ENCODE data around the gene PGM5.

PGM5 gene

GRCh38 chr9:68417762-68418161 lies 61.4 kb downstream of the PGM5 start:
- no peak overlapping the region for H3K4me3 ChIP-seq (ENCODE audit: low read length)
- no peak for DNase-seq (ENCODE audit: low read depth)
- no peak for TF ChIP-seq CTCF (conservative IDR thresholded peaks at IDR 0.05; ENCODE audit: low read length)

DNA sequence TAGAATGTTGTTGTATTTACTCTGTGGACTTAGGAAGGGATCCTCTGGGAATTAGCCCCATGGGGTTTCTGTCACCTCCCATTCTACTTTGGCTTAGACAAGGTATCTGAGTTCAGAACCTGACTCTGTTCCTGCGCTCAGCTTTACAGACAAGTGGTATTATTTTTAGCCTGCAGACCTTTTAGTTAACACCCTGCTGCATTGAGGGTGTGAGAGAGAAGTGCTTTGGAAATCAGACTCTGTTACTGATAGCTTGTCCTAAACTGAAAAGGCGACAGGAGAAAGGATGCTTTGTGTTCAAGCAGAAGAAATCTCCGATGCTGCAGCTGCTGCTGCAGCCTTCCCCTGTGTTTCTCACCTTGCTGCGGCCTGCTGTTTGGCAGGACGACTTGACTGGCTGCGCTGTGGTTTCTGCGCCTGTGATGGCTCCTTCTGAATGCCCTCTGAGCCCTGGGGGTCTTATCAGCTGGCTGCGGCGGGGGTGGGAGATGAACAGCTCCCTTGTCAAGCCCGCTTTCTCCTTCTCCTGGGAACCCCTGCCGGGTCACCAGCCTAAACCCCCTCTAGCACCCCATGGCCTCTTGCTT lies 61.9 kb downstream of the PGM5 start:
- no peak for DNase-seq (ENCODE audit: low read depth)
- no peak for TF ChIP-seq CTCF (conservative IDR thresholded peaks at IDR 0.05; ENCODE audit: low read length)
- H3K4me3 ChIP-seq (ENCODE audit: low read length), result no peak overlapping the region

DNA sequence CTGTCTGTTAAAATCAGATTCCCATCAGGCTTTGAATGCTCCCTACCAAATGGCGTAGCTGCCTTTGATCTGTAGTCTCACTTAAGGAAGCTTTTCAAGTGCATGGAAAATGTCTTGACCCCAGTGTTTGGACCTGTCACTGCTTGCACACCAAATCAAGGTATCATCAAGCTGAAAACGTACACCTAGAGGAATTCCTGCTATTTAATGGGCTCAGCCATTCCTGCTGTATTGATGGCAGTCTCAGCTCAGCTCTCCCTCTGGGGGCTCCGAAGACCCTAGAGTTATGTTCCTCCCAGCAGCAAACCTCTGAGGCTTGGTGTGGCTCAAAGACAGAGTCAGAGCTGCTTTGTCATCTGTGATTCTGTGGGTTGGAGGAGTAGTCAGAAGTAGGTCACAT lies 63.5 kb downstream of the PGM5 start:
- DNase-seq (ENCODE audit: low read depth), result no peak
- no peak overlapping the region for H3K4me3 ChIP-seq (ENCODE audit: low read length)
- no peak for TF ChIP-seq CTCF (conservative IDR thresholded peaks at IDR 0.05; ENCODE audit: low read length)

GRCh38 chr9:68426755-68427154 lies 70.3 kb downstream of the PGM5 start:
- H3K4me3 ChIP-seq (ENCODE audit: low read length), result no peak overlapping the region
- no peak for TF ChIP-seq CTCF (conservative IDR thresholded peaks at IDR 0.05; ENCODE audit: low read length)
- no peak for DNase-seq (ENCODE audit: low read depth)

GRCh38 chr9:68427216-68427977 lies 71.0 kb downstream of the PGM5 start:
- H3K4me3 ChIP-seq (ENCODE audit: low read length), result no peak overlapping the region
- no peak for DNase-seq (ENCODE audit: low read depth)

GRCh38 chr9:68428481-68428880 lies 72.1 kb downstream of the PGM5 start:
- H3K4me3 ChIP-seq (ENCODE audit: low read length), result no peak overlapping the region
- no peak for TF ChIP-seq CTCF (conservative IDR thresholded peaks at IDR 0.05; ENCODE audit: low read length)
- no peak for DNase-seq (ENCODE audit: low read depth)

More at GRCh38 chr9:68427216-68427977, 71.0 kb downstream of the PGM5 start:
- no peak for TF ChIP-seq CTCF (conservative IDR thresholded peaks at IDR 0.05; ENCODE audit: low read length)

GRCh38 chr9:68429631-68430030 lies 73.2 kb downstream of the PGM5 start:
- DNase-seq (ENCODE audit: low read depth), result no peak
- no peak overlapping the region for H3K4me3 ChIP-seq (ENCODE audit: low read length)
- TF ChIP-seq CTCF (conservative IDR thresholded peaks at IDR 0.05; ENCODE audit: low read length), result no peak
